HepG2 (cell line): ENCODE measurements around the gene IFIT1. TPM values are rescaled to one million over a fixed set of nuclear protein-coding genes. Genes with fewer than 3 reads are reported as not detected.

ENCODE experiments used
- ATAC-seq: fragments of 200-7000 bp; cut with Tn5 transposase; 3 replicates; pipeline ENCODE4 v1.9.1; 2020; ENCODE audit warnings: mild to moderate bottlenecking, moderate library complexity
- BruUV-seq: library from RNA; stranded (reverse); fragments of 400-500 nt; replicated peaks from 2 replicates; lab custom pipeline; 2021; lab: Mats Ljungman, UMichigan
- CTCF ChIA-PET: fragments of 300-600 bp; formaldehyde crosslinking; extraction: SDS; loops from one replicate; lab custom pipeline; 2021; ENCODE audit warnings: low total read pairs, inconsistent platforms, low intra/inter-chr PET ratio; lab: Yijun Ruan, JAX
- POLR2A ChIA-PET: fragments of 350-600 bp; sonication (Branson Sonifier 250); formaldehyde crosslinking; loops from one replicate; lab custom pipeline; 2020; ENCODE audit warnings: antibody characterized with exemption, inconsistent platforms; lab: Yijun Ruan, JAX
- DNase-seq: peaks from one replicate; pipeline ENCODE4 v3.0.0-alpha.2; 2015; ENCODE audit warnings: low spot score
- FAIRE-seq: peaks from 3 replicates; lab custom pipeline; 2011; peaks lifted over from hg19 to GRCh38; lab: Jason Lieb, UNC
- H2AFZ ChIP-seq: one replicate; pipeline ENCODE4 v1.6.1; 2011; ENCODE audit warnings: low read length, inconsistent platforms
- H3K27ac ChIP-seq: fragments of 300-600 bp; 3 replicates; pipeline ENCODE4 v1.8.0; 2011; ENCODE audit warnings: mixed run types, mild to moderate bottlenecking, mixed read lengths, low read length, inconsistent platforms; ENCODE audit not compliant: insufficient read depth; ENCODE audit errors: extremely low read length
- H3K27me3 ChIP-seq, 2 experiments: fragments of 200-600 bp in 1 of 2; 2 replicates in 1 of 2; 3 replicates in 1 of 2; pipeline versions ENCODE4 v1.6.0 to v1.8.0; 2011; ENCODE audit warnings: low read length in 2 of 2, mild to moderate bottlenecking in 2 of 2, moderate library complexity in 2 of 2, inconsistent platforms in 1 of 2; ENCODE audit not compliant: insufficient read depth in 2 of 2, control insufficient read depth in 1 of 2
- H3K36me3 ChIP-seq, 2 experiments: fragments of 200-600 bp in 1 of 2; replicated peaks in 1 of 2; 2 replicates in 1 of 2; 3 replicates in 1 of 2; pipeline versions ENCODE4 v1.5.1 to v1.8.0; 2011; ENCODE audit warnings: low read length in 2 of 2, inconsistent platforms in 1 of 2; ENCODE audit not compliant: insufficient read depth in 2 of 2, control insufficient read depth in 1 of 2
- H3K4me1 ChIP-seq: 2 replicates; pipeline ENCODE4 v1.5.1; 2012; ENCODE audit warnings: low read length, inconsistent platforms; ENCODE audit not compliant: insufficient read depth
- H3K4me2 ChIP-seq: 2 replicates; pipeline ENCODE4 v1.6.0; 2011; ENCODE audit warnings: low read depth, low read length, inconsistent platforms
- H3K4me3 ChIP-seq, 3 experiments: fragments of 200-600 bp in 1 of 3; sonication (generic), shearing (Covaris generic) in 1 of 3; replicated peaks in 1 of 3; 2 replicates each; pipeline ENCODE4 v1.5.1; 2011 to 2016; ENCODE audit warnings: low read length in 3 of 3, inconsistent platforms in 2 of 3, low read depth in 2 of 3, mild to moderate bottlenecking in 2 of 3, control low read depth in 1 of 3, mixed read lengths in 1 of 3; ENCODE audit not compliant: insufficient read depth in 1 of 3
- H3K79me2 ChIP-seq: one replicate; pipeline ENCODE4 v1.6.1; 2011; ENCODE audit warnings: low read length, inconsistent platforms; ENCODE audit not compliant: insufficient read depth
- H3K9ac ChIP-seq: 2 replicates; pipeline ENCODE4 v1.6.0; 2011; ENCODE audit warnings: mild to moderate bottlenecking, low read depth, low read length, inconsistent platforms; ENCODE audit not compliant: insufficient read depth
- H3K9me3 ChIP-seq: 2 replicates; pipeline ENCODE4 v1.5.1; 2012; ENCODE audit warnings: mild to moderate bottlenecking, low read length
- H4K20me1 ChIP-seq: 2 replicates; pipeline ENCODE4 v1.6.0; 2011; ENCODE audit warnings: inconsistent platforms, mild to moderate bottlenecking, low read length, moderate library complexity; ENCODE audit not compliant: insufficient read depth
- BCL3 ChIP-seq: sonication (generic); formaldehyde crosslinking; IDR thresholded peaks from 2 replicates; pipeline ENCODE4 v1.5.1; 2020; ENCODE audit warnings: mild to moderate bottlenecking, missing genetic modification reagents, moderate library complexity
- CBX5 ChIP-seq: sonication (generic); formaldehyde crosslinking; IDR thresholded peaks from 2 replicates; pipeline ENCODE4 v1.4.0; 2020; ENCODE audit warnings: missing genetic modification reagents, borderline replicate concordance
- EZH2 ChIP-seq: conservative IDR thresholded peaks from 2 replicates; pipeline ENCODE4 v1.6.1; 2012; ENCODE audit warnings: mild to moderate bottlenecking, low read depth, low read length, moderate library complexity
- FOXM1 ChIP-seq: sonication (generic); formaldehyde crosslinking; IDR thresholded peaks from 2 replicates; pipeline ENCODE4 v1.5.0; 2020; ENCODE audit warnings: missing genetic modification reagents
- IKZF4 ChIP-seq: sonication (generic); formaldehyde crosslinking; IDR thresholded peaks from 2 replicates; pipeline ENCODE4 v1.5.1; 2020; ENCODE audit warnings: borderline replicate concordance, mild to moderate bottlenecking, low read depth, missing genetic modification reagents; ENCODE audit errors: not compliant biosample characterization
- LBX2 ChIP-seq: sonication (generic); formaldehyde crosslinking; IDR thresholded peaks from 2 replicates; pipeline ENCODE4 v1.5.0; 2020; ENCODE audit warnings: missing genetic modification reagents, mild to moderate bottlenecking, borderline replicate concordance
- RERE ChIP-seq: IDR thresholded peaks from 2 replicates; pipeline ENCODE4 v1.6.1; 2016; ENCODE audit warnings: low read depth, missing genetic modification reagents, missing compliant biosample characterization
- ZBTB49 ChIP-seq: sonication (generic); formaldehyde crosslinking; IDR thresholded peaks from 2 replicates; pipeline ENCODE4 v1.4.0; 2020; ENCODE audit warnings: missing genetic modification reagents, borderline replicate concordance
- ZC3H4 ChIP-seq: sonication (generic); formaldehyde crosslinking; IDR thresholded peaks from 2 replicates; pipeline ENCODE4 v1.4.0; 2020; ENCODE audit warnings: missing genetic modification reagents, borderline replicate concordance
- WGBS: methylation state at CpG from one replicate; pipeline ENCODE4 v1.1.6; 2017; ENCODE audit warnings: low lambda C conversion rate; 5-methylcytosine and 5-hydroxymethylcytosine counted together
- in situ Hi-C: cut with HindIII; loops from 2 replicates; pipeline ENCODE4 v1.10.0; 2017; ENCODE audit warnings: low pct_unique_long_range_greater_than_20kb; ENCODE audit not compliant: extremely low pct_ligation_motif_present
- intact Hi-C: fragments of 100-400 bp; cut with micrococcal nuclease; formaldehyde crosslinking; loops from one replicate; pipeline ENCODE4 v1.10.0; 2022; ENCODE audit not compliant: unreplicated experiment
- polyA plus RNA-seq, 8 experiments: library from polyadenylated mRNA; depleted of rRNA in 3 of 8; stranded (reverse) in 7 of 8; unstranded in 1 of 8; fragments of >200 nt; fragmentation: Illumina TruSeq in 4 of 8; extraction: Trizol in 4 of 8; gene quantifications; 2 replicates each; pipeline versions ENCODE4 v1.2.1 to v1.2.3, GENCODE V29; 2011 to 2016; ENCODE audit warnings: low read depth in 4 of 8, missing spikeins in 1 of 8, mixed read lengths in 1 of 8; ENCODE audit not compliant: insufficient read depth in 1 of 8
- total RNA-seq, 5 experiments: library from RNA; depleted of rRNA; stranded (reverse); fragments of >200 nt; fragmentation: Illumina TruSeq; extraction: Trizol; gene quantifications; 2 replicates each; pipeline ENCODE4 v1.2.3, GENCODE V29; 2016; ENCODE audit warnings: low read depth in 1 of 5

The IFIT1 gene
- total and polyA plus RNA-seq, 2 of the 13 experiments (the other 11 are each of a cell fraction or from before 2014, with no cell fraction given): 1.5 to 5.5 TPM

GRCh38 chr10:89416465-89416864 lies 24.0 kb downstream of the IFIT1 start:
- 90% methylated on average over 1 of the region's 1 CpG for WGBS
- Histone ChIP-seq H4K20me1 (no peaks in the 10 kb centered on the region), H3K4me3 (no peak overlapping the region), H3K79me2 (peaks cover 2% of the 10 kb centered on the region), H3K4me1 (peaks cover 26% of the 10 kb centered on the region), H3K27ac (no peak overlapping the region), H3K27me3 (no peaks in the 10 kb centered on the region; a peak in 1 of 5 replicates), H3K36me3 (peaks cover 0 to 4% of the 10 kb centered on the region in 2 experiments; a peak in 1 of 5 replicates), H3K4me2 (peak overlapping the region; percentile 80), H2AFZ (no peak overlapping the region), H3K9me3 (no peaks in the 10 kb centered on the region), H3K9ac (no peak overlapping the region)
- no TSS peak for BruUV-seq
- CTCF ChIA-PET: no interaction called here
- POLR2A ChIA-PET: no interaction called here
- in situ Hi-C loops: no loop called here
- intact Hi-C loops: no loop called here
- FAIRE-seq: no peak
- no peak for DNase-seq
- ATAC-seq: no peak
- TF ChIP-seq LBX2 (CRISPR knock-in tag): no peak
- no peak for TF ChIP-seq ZC3H4
- no peak for TF ChIP-seq EZH2
- TF ChIP-seq FOXM1 (CRISPR knock-in tag): no peak
- TF ChIP-seq RERE (CRISPR knock-in tag): no peak
- no peak for TF ChIP-seq IKZF4
- no peak for TF ChIP-seq CBX5 (CRISPR knock-in tag)
- TF ChIP-seq BCL3 (CRISPR knock-in tag): no peak
- TF ChIP-seq ZBTB49 (CRISPR knock-in tag): no peak
